RWPE1 (cell line): ENCODE data around the gene LENEP.

Experiments
- CTCF ChIA-PET: fragments of 350-600 bp; sonication (Branson Sonifier 250); formaldehyde crosslinking; extraction: SDS; loops from one replicate; lab custom pipeline; 2021; lab: Yijun Ruan, JAX
- POLR2A ChIA-PET: fragments of 400-600 bp; formaldehyde crosslinking; extraction: SDS; loops from one replicate; lab custom pipeline; 2020; ENCODE audit warnings: antibody characterized with exemption; ENCODE audit not compliant: low non-redundant PET; lab: Yijun Ruan, JAX
- DNase-seq: peaks from one replicate; pipeline ENCODE4 v3.0.0; 2012; ENCODE audit warnings: low spot score
- H3K27ac ChIP-seq: fragments of 450-650 bp; 2 replicates; pipeline ENCODE4 v1.5.1; 2017
- TF ChIP-seq, protein P1 (sequence below): fragments of 450-650 bp; conservative IDR thresholded peaks from 2 replicates; pipeline ENCODE4 v1.5.1; 2017; ENCODE audit warnings: low read depth, mild to moderate bottlenecking

The LENEP gene

DNA sequence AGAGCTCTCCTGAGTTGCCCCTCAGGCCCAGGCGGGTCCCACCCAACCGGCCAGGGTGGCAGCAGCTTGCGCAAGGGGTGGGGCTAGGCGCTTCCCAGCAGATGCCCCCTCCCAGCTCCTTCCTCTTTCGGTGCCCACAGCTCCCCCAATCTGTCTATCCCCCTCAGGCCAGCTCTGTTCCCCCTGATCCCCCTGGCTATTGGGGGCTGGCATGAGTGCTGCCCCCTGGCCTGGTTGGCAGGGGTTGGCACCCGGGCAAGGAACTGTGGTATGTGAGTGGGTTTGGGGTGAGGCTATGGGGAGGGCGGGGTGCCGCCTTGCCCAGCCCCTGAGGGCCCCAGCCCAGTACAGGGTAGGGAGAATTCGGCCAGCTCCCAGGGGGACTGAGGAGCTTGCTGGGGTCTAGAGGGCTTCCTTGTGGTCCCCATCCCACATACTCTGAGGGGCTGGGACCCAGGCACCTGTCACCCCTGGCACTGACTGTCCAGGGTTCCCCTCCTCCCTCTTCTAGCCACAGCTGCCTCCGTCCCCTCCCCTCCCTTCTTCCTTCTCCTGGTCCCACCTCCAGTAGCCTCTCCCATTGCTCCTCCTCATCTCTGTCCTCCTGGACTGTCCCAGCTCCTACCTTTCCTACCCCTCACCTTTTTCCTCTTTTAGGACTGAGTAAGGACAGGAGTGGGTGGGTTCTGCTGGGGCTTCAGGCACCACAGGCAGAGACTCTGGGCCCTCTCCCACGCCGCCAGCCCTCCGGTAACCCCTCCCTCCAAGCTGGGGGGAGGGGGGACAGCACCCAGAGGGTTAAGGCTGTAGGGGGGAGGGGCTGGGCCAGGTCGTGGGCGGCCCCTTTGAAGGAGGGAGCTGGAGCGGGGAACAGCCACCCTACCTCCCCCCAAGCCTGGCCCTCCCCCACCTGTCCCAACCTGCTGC lies 14.9 kb downstream of the LENEP start:
- CTCF ChIA-PET = interaction anchor here (0.9 kb wide), 1 partner anchor 9 kb away, joined by 3 read pairs; no protein-coding TSS in a partner anchor
- DNase-seq = no peak
- POLR2A ChIA-PET = no interaction called here
- H3K27ac ChIP-seq = peak overlapping the region; percentile 100
- TF ChIP-seq, protein P1, sequence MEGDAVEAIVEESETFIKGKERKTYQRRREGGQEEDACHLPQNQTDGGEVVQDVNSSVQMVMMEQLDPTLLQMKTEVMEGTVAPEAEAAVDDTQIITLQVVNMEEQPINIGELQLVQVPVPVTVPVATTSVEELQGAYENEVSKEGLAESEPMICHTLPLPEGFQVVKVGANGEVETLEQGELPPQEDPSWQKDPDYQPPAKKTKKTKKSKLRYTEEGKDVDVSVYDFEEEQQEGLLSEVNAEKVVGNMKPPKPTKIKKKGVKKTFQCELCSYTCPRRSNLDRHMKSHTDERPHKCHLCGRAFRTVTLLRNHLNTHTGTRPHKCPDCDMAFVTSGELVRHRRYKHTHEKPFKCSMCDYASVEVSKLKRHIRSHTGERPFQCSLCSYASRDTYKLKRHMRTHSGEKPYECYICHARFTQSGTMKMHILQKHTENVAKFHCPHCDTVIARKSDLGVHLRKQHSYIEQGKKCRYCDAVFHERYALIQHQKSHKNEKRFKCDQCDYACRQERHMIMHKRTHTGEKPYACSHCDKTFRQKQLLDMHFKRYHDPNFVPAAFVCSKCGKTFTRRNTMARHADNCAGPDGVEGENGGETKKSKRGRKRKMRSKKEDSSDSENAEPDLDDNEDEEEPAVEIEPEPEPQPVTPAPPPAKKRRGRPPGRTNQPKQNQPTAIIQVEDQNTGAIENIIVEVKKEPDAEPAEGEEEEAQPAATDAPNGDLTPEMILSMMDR = no peak

DNA sequence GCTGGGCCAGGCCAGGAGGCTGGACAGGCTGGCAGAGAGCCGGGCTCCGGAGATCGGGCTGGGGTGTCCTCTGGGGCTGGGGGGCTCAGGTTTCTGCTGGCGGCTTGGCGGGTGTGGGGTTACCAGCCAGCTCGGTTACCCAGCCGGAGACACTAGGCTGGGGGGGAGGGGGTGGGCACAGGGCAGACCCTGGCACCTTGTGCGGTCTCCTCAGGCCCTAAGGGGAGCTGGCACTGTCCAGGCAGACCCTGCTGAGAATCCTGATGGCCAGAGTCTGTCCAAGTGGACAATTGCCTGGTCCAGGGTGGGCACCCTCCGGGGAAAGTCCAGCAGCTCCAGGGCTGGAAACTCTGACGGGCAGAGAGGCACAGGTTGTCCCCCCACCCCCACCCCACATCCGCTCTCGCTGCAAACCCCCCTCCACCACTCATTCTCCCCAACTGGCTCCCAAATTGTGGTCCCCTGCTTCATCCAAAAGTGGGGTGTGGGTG lies 15.9 kb downstream of the LENEP start:
- H3K27ac ChIP-seq = peak overlapping the region; percentile 100
- POLR2A ChIA-PET = no interaction called here
- TF ChIP-seq, protein P1 = no peak
- DNase-seq = no peak
- CTCF ChIA-PET = no interaction called here

DNA sequence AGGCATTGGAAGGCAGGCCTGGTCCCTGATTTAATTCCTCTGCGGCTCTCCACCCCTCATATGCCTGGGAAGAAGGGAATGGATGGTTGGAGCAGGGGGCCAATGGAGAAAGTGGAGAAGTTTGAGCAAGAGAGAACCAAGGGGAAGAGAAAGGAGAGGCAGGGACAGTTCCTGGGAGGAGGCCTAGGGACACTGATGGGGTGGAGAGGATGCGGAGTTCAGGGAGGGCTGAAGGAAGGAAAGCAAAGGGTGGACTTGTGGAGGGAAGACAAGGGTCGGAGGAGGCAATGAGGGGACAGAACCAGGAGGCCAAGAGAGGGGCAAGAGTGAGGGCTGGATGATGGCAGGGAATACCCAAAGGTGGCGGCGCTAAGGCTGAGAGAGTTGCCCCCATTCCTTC lies 16.4 kb downstream of the LENEP start:
- peak overlapping the region; percentile 100 for H3K27ac ChIP-seq
- ChIA-PET POLR2A (interaction anchor here (0.6 to 0.7 kb wide), 2 partner anchors 11 to 527 kb away, joined by 3 to 5 read pairs; no protein-coding TSS in a partner anchor), CTCF (no interaction called here)
- TF ChIP-seq, protein P1 = no peak
- no peak for DNase-seq

DNA sequence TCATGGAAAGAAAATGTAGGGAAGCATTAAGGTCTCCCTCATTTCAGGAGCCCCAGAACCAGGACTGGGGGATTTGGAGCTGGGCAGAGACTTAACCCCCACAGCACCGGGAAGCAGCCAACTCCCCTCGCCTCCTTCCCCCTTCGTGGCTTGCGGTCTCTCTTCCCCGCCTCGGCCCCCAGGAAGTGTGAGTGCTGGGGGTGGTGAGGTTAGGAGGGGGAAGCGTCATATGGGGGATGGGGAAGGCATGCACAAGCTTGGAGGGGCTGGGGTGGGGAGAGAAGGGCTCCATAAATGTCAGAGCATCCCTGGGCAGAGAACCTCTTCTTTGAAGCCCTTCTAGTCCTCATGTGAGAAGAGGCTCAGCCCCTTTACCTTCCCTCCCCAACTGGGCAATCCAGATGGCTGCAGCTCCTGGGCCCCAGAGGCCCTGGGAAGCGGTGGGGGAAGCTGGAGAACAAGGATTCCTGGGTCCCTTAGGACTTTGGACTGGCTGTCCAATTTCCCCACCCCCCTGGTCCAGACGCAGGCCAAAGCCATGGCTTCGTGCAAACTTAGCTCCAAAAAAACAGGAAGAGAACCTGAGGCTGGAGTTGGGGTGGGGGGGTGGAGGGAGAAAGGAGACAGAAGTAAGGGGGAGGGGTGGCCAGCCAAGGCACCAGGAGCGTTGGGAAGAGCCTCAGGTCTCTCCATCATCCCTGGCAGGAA lies 17.0 kb downstream of the LENEP start:
- no peak for DNase-seq
- peak overlapping the region; percentile 100 for H3K27ac ChIP-seq
- ChIA-PET POLR2A (interaction anchor here (0.6 to 0.7 kb wide), 2 partner anchors 12 to 528 kb away, joined by 3 to 5 read pairs; no protein-coding TSS in a partner anchor), CTCF (interaction anchor here (0.6 to 0.8 kb wide), 2 partner anchors 51 to 75 kb away, joined by 3 to 5 read pairs; no protein-coding TSS in a partner anchor)
- TF ChIP-seq, protein P1 = no peak

DNA sequence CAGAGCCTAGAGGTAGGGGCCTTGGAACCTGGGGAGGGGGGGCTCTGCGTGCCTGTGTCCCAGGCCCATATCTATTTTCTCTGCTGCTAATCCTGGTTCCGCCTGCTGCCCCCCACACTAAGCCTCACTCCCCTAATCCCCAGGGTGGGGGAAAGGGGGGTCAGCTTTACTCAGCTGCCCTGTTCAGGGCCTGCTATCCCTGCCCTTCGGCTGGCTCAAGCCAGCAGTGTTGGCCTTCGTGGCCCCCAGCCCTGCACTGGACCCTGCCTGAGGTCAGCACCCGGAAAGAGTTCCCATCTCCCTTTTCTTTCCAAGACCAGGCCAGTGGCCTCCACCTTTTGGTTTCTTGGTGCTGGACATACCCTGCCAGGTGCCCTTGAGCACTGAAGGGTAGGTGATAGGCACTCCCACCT lies 17.6 kb downstream of the LENEP start:
- ChIA-PET CTCF (interaction anchor here (0.8 kb wide), 1 partner anchor 51 kb away, joined by 3 read pairs; no protein-coding TSS in a partner anchor), POLR2A (no interaction called here)
- DNase-seq = no peak
- H3K27ac ChIP-seq = peak overlapping the region; percentile 100
- TF ChIP-seq, protein P1 = no peak
